IMR-90 (cell line): Measurements from ENCODE around the gene LIMS1. TPM values are rescaled to one million over a fixed set of nuclear protein-coding genes. Genes with fewer than 3 reads are reported as not detected.
A peak's percentile ranks its signal among the peaks of the same experiment; 100 is the strongest.
"Not testable (repeated sequence)": the region's sequence is repeated elsewhere in the genome, so short reads cannot be mapped to it uniquely, and the experiment has no call there.

Experiments used
- ATAC-seq: fragments of 200-7000 bp; cut with Tn5 transposase; 2 replicates; pipeline ENCODE4 v1.9.1; 2020; ENCODE audit warnings: low read depth, mild to moderate bottlenecking, moderate library complexity
- BruUV-seq: library from RNA; stranded (reverse); fragments of 400-500 nt; replicated peaks from 2 replicates; lab custom pipeline; 2021; lab: Mats Ljungman, UMichigan
- CTCF ChIA-PET: fragments of 300-600 bp; formaldehyde crosslinking; extraction: SDS; loops from one replicate; lab custom pipeline; 2021; ENCODE audit warnings: antibody characterized with exemption; lab: Yijun Ruan, JAX
- POLR2A ChIA-PET: fragments of 300-600 bp; sonication (Branson Sonifier 250); formaldehyde crosslinking; loops from one replicate; lab custom pipeline; 2022; ENCODE audit warnings: antibody characterized with exemption; ENCODE audit not compliant: unreplicated experiment; lab: Charles Lee
- DNase-seq: peaks from one replicate; pipeline ENCODE4 v3.0.0; 2013
- H2AFZ ChIP-seq: replicated peaks from 2 replicates; pipeline ENCODE3; 2013; ENCODE audit warnings: low read length, mild to moderate bottlenecking; ENCODE audit not compliant: poor library complexity
- H2AK5ac ChIP-seq: 2 replicates; pipeline ENCODE4 v1.6.1; 2013; ENCODE audit warnings: low read depth, low read length, inconsistent platforms
- H2AK9ac ChIP-seq: replicated peaks from 2 replicates; pipeline ENCODE3; 2013; ENCODE audit warnings: mild to moderate bottlenecking, low read depth, low read length, moderate library complexity; ENCODE audit not compliant: poor library complexity
- H2BK120ac ChIP-seq: 2 replicates; pipeline ENCODE4 v1.6.1; 2013; ENCODE audit warnings: low read depth, low read length, inconsistent platforms
- H2BK15ac ChIP-seq: 3 replicates; pipeline ENCODE4 v1.6.1; 2013; ENCODE audit warnings: low read depth, low read length, inconsistent platforms
- H2BK20ac ChIP-seq: 2 replicates; pipeline ENCODE4 v1.6.1; 2013; ENCODE audit warnings: low read depth, mild to moderate bottlenecking, inconsistent platforms, low read length, moderate library complexity
- H2BK5ac ChIP-seq: 2 replicates; pipeline ENCODE4 v1.6.1; 2013; ENCODE audit warnings: mild to moderate bottlenecking, low read depth, low read length, inconsistent platforms; ENCODE audit not compliant: poor library complexity, severe bottlenecking
- H3K14ac ChIP-seq: replicated peaks from 2 replicates; pipeline ENCODE4 v1.6.1; 2013; ENCODE audit warnings: low read depth, low read length, inconsistent platforms
- H3K18ac ChIP-seq: 2 replicates; pipeline ENCODE4 v1.6.1; 2013; ENCODE audit warnings: low read depth, low read length, control low read depth
- H3K23ac ChIP-seq: 2 replicates; pipeline ENCODE4 v1.6.1; 2013; ENCODE audit warnings: low read depth, low read length, inconsistent platforms
- H3K27ac ChIP-seq: 2 replicates; pipeline ENCODE4 v1.5.1; 2013; ENCODE audit warnings: mild to moderate bottlenecking, control low read depth, low read length; ENCODE audit not compliant: insufficient read depth
- H3K27me3 ChIP-seq: 2 replicates; pipeline ENCODE4 v1.6.1; 2013; ENCODE audit warnings: low read length; ENCODE audit not compliant: control insufficient read depth, insufficient read depth
- H3K36me3 ChIP-seq: 2 replicates; pipeline ENCODE4 v1.6.1; 2013; ENCODE audit warnings: low read length, mixed read lengths; ENCODE audit not compliant: control insufficient read depth, insufficient read depth
- H3K4ac ChIP-seq: 2 replicates; pipeline ENCODE4 v1.6.1; 2013; ENCODE audit warnings: low read depth, low read length, inconsistent platforms
- H3K4me1 ChIP-seq: 2 replicates; pipeline ENCODE4 v1.6.1; 2013; ENCODE audit warnings: low read length, mixed read lengths; ENCODE audit not compliant: control insufficient read depth, insufficient read depth
- H3K4me2 ChIP-seq: 2 replicates; pipeline ENCODE4 v1.6.1; 2013; ENCODE audit warnings: low read depth, mild to moderate bottlenecking, control low read depth, low read length, moderate library complexity
- H3K4me3 ChIP-seq: 2 replicates; pipeline ENCODE4 v1.5.1; 2013; ENCODE audit warnings: low read depth, mild to moderate bottlenecking, control low read depth, low read length, moderate library complexity; ENCODE audit not compliant: insufficient read depth
- H3K56ac ChIP-seq: 2 replicates; pipeline ENCODE4 v1.6.1; 2013; ENCODE audit warnings: low read length, inconsistent platforms; ENCODE audit not compliant: insufficient read depth; ENCODE audit errors: extremely low read depth
- H3K79me1 ChIP-seq, 2 experiments: 2 replicates each; pipeline ENCODE4 v1.6.1; 2013; ENCODE audit warnings: low read length in 2 of 2, inconsistent platforms in 1 of 2, low read depth in 1 of 2
- H3K9ac ChIP-seq: 2 replicates; pipeline ENCODE4 v1.6.1; 2013; ENCODE audit warnings: low read depth, low read length, control low read depth
- H3K9me1 ChIP-seq: 2 replicates; pipeline ENCODE4 v1.6.1; 2013; ENCODE audit warnings: low read length, inconsistent platforms; ENCODE audit not compliant: insufficient read depth
- H3K9me3 ChIP-seq: 2 replicates; pipeline ENCODE4 v1.6.1; 2013; ENCODE audit warnings: low read length; ENCODE audit not compliant: control insufficient read depth, insufficient read depth
- H4K20me1 ChIP-seq: 2 replicates; pipeline ENCODE4 v1.6.1; 2013; ENCODE audit warnings: low read length, inconsistent platforms; ENCODE audit not compliant: insufficient read depth
- H4K5ac ChIP-seq: 2 replicates; pipeline ENCODE4 v1.6.1; 2013; ENCODE audit warnings: mild to moderate bottlenecking, low read depth, low read length, control low read depth
- H4K8ac ChIP-seq, 2 experiments: 2 replicates each; pipeline ENCODE4 v1.6.1; 2013; ENCODE audit warnings: low read depth in 2 of 2, low read length in 2 of 2, control low read depth in 1 of 2, inconsistent platforms in 1 of 2
- H4K91ac ChIP-seq: 2 replicates; pipeline ENCODE4 v1.6.1; 2013; ENCODE audit warnings: low read depth, low read length, inconsistent platforms; ENCODE audit not compliant: insufficient read depth
- BHLHE40 ChIP-seq: fragments of 150-350 bp; IDR thresholded peaks from 2 replicates; pipeline ENCODE4 v1.6.1; 2016; ENCODE audit warnings: mild to moderate bottlenecking, low read depth, low read length
- CEBPB ChIP-seq: IDR thresholded peaks from 2 replicates; pipeline ENCODE4 v1.6.1; 2012; ENCODE audit warnings: low read depth, low read length, improper control_type of control experiment
- FOS ChIP-seq: fragments of 150-350 bp; IDR thresholded peaks from 2 replicates; pipeline ENCODE4 v1.6.1; 2016; ENCODE audit warnings: low read depth, low read length
- MAZ ChIP-seq: IDR thresholded peaks from 2 replicates; pipeline ENCODE4 v1.6.1; 2012; ENCODE audit warnings: low read depth, mild to moderate bottlenecking, low read length, improper control_type of control experiment, moderate library complexity, borderline replicate concordance
- NFE2L2 ChIP-seq: fragments of 150-350 bp; IDR thresholded peaks from 2 replicates; pipeline ENCODE4 v1.6.1; 2016; ENCODE audit warnings: low read depth, mild to moderate bottlenecking, low read length
- WGBS, 2 experiments: methylation state at CpG; one replicate each; pipeline versions ENCODE4 v1.1.5 to v1.1.7; 2013; ENCODE audit warnings: missing lambda C conversion rate in 2 of 2; ENCODE audit not compliant: insufficient read length in 1 of 2; ENCODE audit errors: extremely low coverage in 2 of 2; 5-methylcytosine and 5-hydroxymethylcytosine counted together
- dilution Hi-C: fragments of 300-500 bp; cut with HindIII; formaldehyde crosslinking; loops from one replicate; pipeline ENCODE4 v1.14.3; 2018; ENCODE audit warnings: low sequenced_read_pairs; ENCODE audit not compliant: unreplicated experiment
- in situ Hi-C: fragments of 300-500 bp; cut with MboI; formaldehyde crosslinking; loops from 3 replicates; pipeline ENCODE4 v1.14.3; 2019; ENCODE audit warnings: low sequenced_read_pairs, inconsistent platforms, mixed read lengths
- intact Hi-C: fragments of 100-400 bp; cut with micrococcal nuclease; formaldehyde crosslinking; loops from 2 replicates; pipeline ENCODE4 v1.10.0; 2022
- polyA plus RNA-seq, 3 experiments: library from polyadenylated mRNA; depleted of rRNA; stranded (reverse); fragments of >200 nt; gene quantifications; 2 replicates each; pipeline ENCODE4 v1.2.3, GENCODE V29; 2012; ENCODE audit warnings: low replicate concordance in 1 of 3
- total RNA-seq: library from RNA; depleted of rRNA; stranded (reverse); fragments of >200 nt; gene quantifications from 2 replicates; pipeline ENCODE4 v1.2.3, GENCODE V29; 2012
- TF ChIP-seq, protein P1 (sequence below): fragments of 150-350 bp; IDR thresholded peaks from 2 replicates; pipeline ENCODE4 v1.6.1; 2017; ENCODE audit warnings: mild to moderate bottlenecking, antibody characterized with exemption, low read length, low read depth

The LIMS1 gene
- total and polyA plus RNA-seq, 2 of the 4 experiments (the other 2 are of a cell fraction) = 59.1 to 131 TPM

DNA sequence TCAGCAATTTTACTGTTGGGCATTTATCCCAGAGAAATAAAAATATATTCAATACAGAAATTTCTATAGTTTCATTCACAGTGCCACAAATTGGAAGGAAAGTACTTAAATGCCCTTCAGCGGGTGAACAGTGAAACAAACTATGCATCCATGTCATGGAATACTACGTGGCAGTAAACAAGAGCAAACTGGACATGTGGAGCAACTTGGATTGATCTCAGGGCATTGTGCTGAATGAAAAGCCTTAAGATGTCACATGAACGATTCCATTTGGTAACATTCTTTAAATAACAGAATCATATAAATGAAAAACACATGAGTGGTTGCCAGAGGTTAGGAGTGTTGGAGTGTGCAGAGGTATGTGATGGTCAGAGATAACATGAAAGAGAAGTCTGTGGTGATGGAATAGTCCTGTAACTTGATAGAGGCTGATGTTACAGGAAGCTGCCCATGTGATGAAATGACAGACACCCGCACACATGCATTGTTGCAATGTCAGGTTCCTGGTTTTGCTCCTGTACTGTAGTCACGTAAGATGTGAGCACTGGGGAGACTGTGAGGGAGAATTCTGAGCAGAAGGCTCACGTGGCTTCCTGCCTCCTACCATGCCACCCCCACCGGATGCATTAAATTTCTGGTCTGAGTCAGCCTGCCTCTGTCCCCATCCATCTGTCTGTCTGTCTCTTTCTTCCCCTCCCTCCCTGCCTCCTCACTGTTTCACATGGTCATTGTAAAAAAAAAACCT lies 118.1 kb downstream of the LIMS1 start:
- H4K91ac ChIP-seq = peak overlapping the region; percentile 67; the same call in 1 of the 2 replicates
- dilution Hi-C loops, H2AFZ ChIP-seq, BruUV-seq, POLR2A ChIA-PET, H3K23ac ChIP-seq, H4K20me1 ChIP-seq, H3K9me1 ChIP-seq, H3K36me3 ChIP-seq, H3K4me1 ChIP-seq, H3K4me3 ChIP-seq, in situ Hi-C loops, H3K9ac ChIP-seq, intact Hi-C loops, H3K27me3 ChIP-seq, H3K9me3 ChIP-seq, H2AK9ac ChIP-seq, CTCF ChIA-PET: not testable (repeated sequence)
- peak overlapping the region; percentile 40; the same call in 1 of the 2 replicates for H2BK20ac ChIP-seq
- peak overlapping the region; percentile 92; the same call in 2 of the 3 replicates for H2BK15ac ChIP-seq
- H3K4ac ChIP-seq = peak overlapping the region; percentile 65; the same call in 1 of the 2 replicates
- TF ChIP-seq CEBPB (peak; percentile 85), MAZ (0 out of 2 replicates have a peak, but pooled peaks have one; percentile 18), NFE2L2 (0 out of 2 replicates have a peak, but pooled peaks have one; percentile 3), FOS (peak; percentile 48), BHLHE40 (peak; percentile 83)
- TF ChIP-seq, protein P1, sequence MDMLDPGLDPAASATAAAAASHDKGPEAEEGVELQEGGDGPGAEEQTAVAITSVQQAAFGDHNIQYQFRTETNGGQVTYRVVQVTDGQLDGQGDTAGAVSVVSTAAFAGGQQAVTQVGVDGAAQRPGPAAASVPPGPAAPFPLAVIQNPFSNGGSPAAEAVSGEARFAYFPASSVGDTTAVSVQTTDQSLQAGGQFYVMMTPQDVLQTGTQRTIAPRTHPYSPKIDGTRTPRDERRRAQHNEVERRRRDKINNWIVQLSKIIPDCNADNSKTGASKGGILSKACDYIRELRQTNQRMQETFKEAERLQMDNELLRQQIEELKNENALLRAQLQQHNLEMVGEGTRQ = peak; percentile 75
- peak overlapping the region; percentile 88 for H2BK5ac ChIP-seq
- H2BK120ac ChIP-seq = peak overlapping the region; percentile 67
- peak overlapping the region; percentile 46; the same call in 1 of the 2 replicates for H3K4me2 ChIP-seq
- H4K8ac ChIP-seq = peak overlapping the region; percentile 57 to 85; a peak in 2 of 4 replicates
- H4K5ac ChIP-seq = peak overlapping the region; percentile 67; the same call in 1 of the 2 replicates
- H3K79me1 ChIP-seq = peaks cover 6 to 12% of the 10 kb centered on the region in 2 experiments; a peak in 2 of 4 replicates
- DNase-seq (peak; percentile 94), ATAC-seq (peak; percentile 55)
- peak overlapping the region; percentile 25; the same call in 1 of the 2 replicates for H3K56ac ChIP-seq
- H3K14ac ChIP-seq = peak overlapping the region; percentile 8; the same call in 1 of the 2 replicates
- peak overlapping the region; percentile 83; the same call in 1 of the 2 replicates for H3K18ac ChIP-seq
- H2AK5ac ChIP-seq = peak overlapping the region; percentile 83
- peak overlapping the region; percentile 73 for H3K27ac ChIP-seq
- no CpG with 5 or more reads among the region's 7 CpGs for WGBS, 2 experiments
